H9 (cell line): ENCODE results near the gene NPB. TPM values are rescaled to one million over a fixed set of nuclear protein-coding genes. Genes with fewer than 3 reads are reported as not detected.

Experiments used
- DNase-seq: peaks from one replicate; pipeline ENCODE4 v3.0.0-alpha.2; 2017
- H2AFZ ChIP-seq: one replicate; pipeline ENCODE4 v1.6.1; 2013; ENCODE audit warnings: mild to moderate bottlenecking, low read length, control low read depth, moderate library complexity
- H2AK5ac ChIP-seq: 2 replicates; pipeline ENCODE4 v1.6.1; 2013; ENCODE audit warnings: low read length, control low read depth, mixed read lengths; ENCODE audit not compliant: insufficient read length
- H2BK120ac ChIP-seq: one replicate; pipeline ENCODE4 v1.6.1; 2013; ENCODE audit warnings: low read depth, mild to moderate bottlenecking, low read length, control low read depth, inconsistent platforms; ENCODE audit not compliant: poor library complexity, severe bottlenecking
- H2BK12ac ChIP-seq: 2 replicates; pipeline ENCODE4 v1.6.1; 2013; ENCODE audit warnings: low read length, control low read depth, mixed read lengths, low read depth; ENCODE audit not compliant: insufficient read length
- H2BK15ac ChIP-seq: 2 replicates; pipeline ENCODE4 v1.6.1; 2013; ENCODE audit warnings: low read depth, low read length, control low read depth
- H2BK20ac ChIP-seq: one replicate; pipeline ENCODE4 v1.6.1; 2013; ENCODE audit warnings: low read depth, mild to moderate bottlenecking, low read length, control low read depth, inconsistent platforms; ENCODE audit not compliant: poor library complexity, severe bottlenecking
- H2BK5ac ChIP-seq: 2 replicates; pipeline ENCODE4 v1.6.1; 2013; ENCODE audit warnings: low read length, control low read depth, mixed read lengths; ENCODE audit not compliant: insufficient read length
- H3K14ac ChIP-seq: 2 replicates; pipeline ENCODE4 v1.6.1; 2013; ENCODE audit warnings: low read length, control low read depth; ENCODE audit not compliant: insufficient read depth
- H3K18ac ChIP-seq: 2 replicates; pipeline ENCODE4 v1.6.1; 2013; ENCODE audit warnings: low read depth, mild to moderate bottlenecking, mixed read lengths, low read length, control low read depth; ENCODE audit not compliant: insufficient read length
- H3K23ac ChIP-seq: 2 replicates; pipeline ENCODE4 v1.6.1; 2013; ENCODE audit warnings: low read length, control low read depth, mixed read lengths, low read depth; ENCODE audit not compliant: insufficient read length
- H3K23me2 ChIP-seq: 2 replicates; pipeline ENCODE4 v1.6.1; 2013; ENCODE audit warnings: low read depth, mild to moderate bottlenecking, mixed read lengths, low read length, control low read depth; ENCODE audit not compliant: insufficient read length, poor library complexity, severe bottlenecking
- H3K27ac ChIP-seq: 2 replicates; pipeline ENCODE4 v1.5.1; 2013; ENCODE audit warnings: low read length, control low read depth, mixed read lengths, low read depth; ENCODE audit not compliant: insufficient read length
- H3K27me3 ChIP-seq: 2 replicates; pipeline ENCODE4 v1.6.1; 2013; ENCODE audit warnings: low read length, control low read depth, inconsistent platforms; ENCODE audit not compliant: insufficient read depth
- H3K4ac ChIP-seq: 2 replicates; pipeline ENCODE4 v1.6.1; 2013; ENCODE audit warnings: low read depth, mild to moderate bottlenecking, control low read depth, inconsistent platforms, low read length, moderate library complexity
- H3K4me1 ChIP-seq: 2 replicates; pipeline ENCODE4 v1.6.1; 2013; ENCODE audit warnings: low read length, control low read depth, inconsistent platforms; ENCODE audit not compliant: insufficient read depth
- H3K4me2 ChIP-seq: 2 replicates; pipeline ENCODE4 v1.6.1; 2013; ENCODE audit warnings: low read length, control low read depth, mixed read lengths; ENCODE audit not compliant: insufficient read length, insufficient read depth
- H3K56ac ChIP-seq: 2 replicates; pipeline ENCODE4 v1.6.1; 2013; ENCODE audit warnings: low read depth, mild to moderate bottlenecking, mixed read lengths, low read length, control low read depth; ENCODE audit not compliant: insufficient read length
- H3K79me1 ChIP-seq: 2 replicates; pipeline ENCODE4 v1.6.1; 2013; ENCODE audit warnings: low read depth, mild to moderate bottlenecking, moderate library complexity, low read length, control low read depth, inconsistent platforms; ENCODE audit not compliant: insufficient read depth, poor library complexity, severe bottlenecking
- H3K79me2 ChIP-seq: 2 replicates; pipeline ENCODE4 v1.6.1; 2013; ENCODE audit warnings: low read length, control low read depth, inconsistent platforms; ENCODE audit not compliant: insufficient read depth
- H3K9ac ChIP-seq: 2 replicates; pipeline ENCODE4 v1.6.1; 2013; ENCODE audit warnings: low read length, control low read depth, mixed read lengths; ENCODE audit not compliant: insufficient read length; ENCODE audit errors: extremely low read depth
- H3K9me3 ChIP-seq: one replicate; pipeline ENCODE4 v1.6.1; 2013; ENCODE audit warnings: low read depth, low read length, inconsistent platforms; ENCODE audit not compliant: control insufficient read depth
- H3T11ph ChIP-seq: one replicate; pipeline ENCODE4 v1.6.1; 2013; ENCODE audit warnings: mild to moderate bottlenecking, low read length, control low read depth, inconsistent platforms
- H4K20me1 ChIP-seq: one replicate; pipeline ENCODE4 v1.6.1; 2013; ENCODE audit not compliant: control insufficient read depth, insufficient read length, insufficient read depth
- H4K5ac ChIP-seq: 2 replicates; pipeline ENCODE4 v1.6.1; 2013; ENCODE audit warnings: low read depth, mild to moderate bottlenecking, mixed read lengths, low read length, control low read depth; ENCODE audit not compliant: insufficient read length
- H4K8ac ChIP-seq: replicated peaks from 2 replicates; pipeline ENCODE4 v1.6.1; 2013; ENCODE audit warnings: low read length, control low read depth, mixed read lengths, low read depth; ENCODE audit not compliant: insufficient read length
- H4K91ac ChIP-seq: 2 replicates; pipeline ENCODE4 v1.6.1; 2013; ENCODE audit warnings: low read depth, mild to moderate bottlenecking, moderate library complexity, mixed read lengths, low read length, control low read depth; ENCODE audit not compliant: insufficient read length
- H3K27ac Mint-ChIP-seq, 3 experiments: 2 replicates in 2 of 3; 3 replicates in 1 of 3; pipeline ENCODE4 v1.8.0; 2020 to 2021; ENCODE audit warnings: mixed read lengths in 3 of 3, mild to moderate bottlenecking in 1 of 3, moderate library complexity in 1 of 3
- H3K27me3 Mint-ChIP-seq: 2 replicates; pipeline ENCODE4 v1.8.0; 2021; ENCODE audit warnings: low read depth, mild to moderate bottlenecking, moderate library complexity, mixed read lengths
- H3K36me3 Mint-ChIP-seq, 3 experiments: 2 replicates in 2 of 3; 3 replicates in 1 of 3; pipeline ENCODE4 v1.8.0; 2020 to 2021; ENCODE audit warnings: low read depth in 3 of 3, mixed read lengths in 3 of 3; ENCODE audit not compliant: insufficient read depth in 1 of 3
- H3K4me1 Mint-ChIP-seq, 2 experiments: 2 replicates each; pipeline ENCODE4 v1.8.0; 2020; ENCODE audit warnings: mixed read lengths in 2 of 2
- H3K4me3 Mint-ChIP-seq, 2 experiments: 2 replicates in 1 of 2; 3 replicates in 1 of 2; pipeline ENCODE4 v1.8.0; 2020 to 2021; ENCODE audit warnings: mild to moderate bottlenecking in 2 of 2, mixed read lengths in 2 of 2, moderate library complexity in 1 of 2
- H3K9me3 Mint-ChIP-seq, 2 experiments: 2 replicates in 1 of 2; 3 replicates in 1 of 2; pipeline ENCODE4 v1.8.0; 2020; ENCODE audit warnings: mild to moderate bottlenecking in 2 of 2, mixed read lengths in 2 of 2, moderate library complexity in 1 of 2
- CTCF ChIP-seq: fragments of 200-600 bp; sonication (generic); conservative IDR thresholded peaks from 3 replicates; pipeline ENCODE4 v1.8.0; 2021; ENCODE audit warnings: antibody characterized with exemption, mild to moderate bottlenecking
- WGBS: extraction: QIAGEN DNeasy Blood & Tissue Kit; methylation state at CpG from one replicate; pipeline ENCODE4 v1.1.7; 2013; ENCODE audit warnings: missing lambda C conversion rate, low lambda C conversion rate, mixed read lengths; ENCODE audit not compliant: insufficient read length; ENCODE audit errors: extremely low coverage; 5-methylcytosine and 5-hydroxymethylcytosine counted together
- total RNA-seq: library from RNA; stranded (reverse); gene quantifications from 2 replicates; pipeline ENCODE4 v1.2.1, GENCODE V29; 2021

Gene NPB
- total RNA-seq, 1 experiment from 2014 or later, result 2.1 TPM

DNA sequence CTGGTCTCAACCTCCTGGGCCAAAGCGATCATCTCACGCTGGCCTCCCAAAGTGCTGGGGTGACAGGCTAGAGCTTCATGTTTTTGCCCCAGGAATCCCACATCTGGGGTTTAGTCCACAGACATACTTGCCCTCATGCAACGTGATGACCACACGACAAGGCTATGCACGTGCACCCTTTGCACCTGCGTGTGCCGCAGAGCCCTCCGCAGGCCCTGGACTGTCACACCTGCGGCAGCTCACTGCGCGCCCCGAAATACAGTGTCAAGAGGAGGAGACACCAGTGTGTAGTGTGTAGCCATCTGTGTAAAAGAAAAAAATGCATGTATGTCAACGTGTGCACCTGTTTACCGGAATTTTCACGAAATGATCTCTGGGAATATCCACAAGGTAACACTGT is 48.5 kb downstream of the NPB start:
- H3K14ac ChIP-seq, result no peak overlapping the region
- no peak overlapping the region for H2AK5ac ChIP-seq
- WGBS, result no CpG with 5 or more reads among the region's 15 CpGs
- no peaks in the 10 kb centered on the region for H3K23me2 ChIP-seq
- no peak overlapping the region for H3K4me2 ChIP-seq
- no peak overlapping the region for H2BK12ac ChIP-seq
- Mint-ChIP-seq H3K27me3 (peaks cover 52% of the 10 kb centered on the region), H3K27ac (no peak overlapping the region; a peak in 1 of 7 replicates), H3K9me3 (no peaks in the 10 kb centered on the region), H3K4me1 (peaks cover 2 to 9% of the 10 kb centered on the region in 2 experiments), H3K4me3 (no peak overlapping the region), H3K36me3 (no peaks in the 10 kb centered on the region)
- H4K8ac ChIP-seq, result no peak overlapping the region
- no peak overlapping the region for H4K91ac ChIP-seq
- TF ChIP-seq CTCF, result no peak
- H3K27ac ChIP-seq, result no peak overlapping the region
- H3K18ac ChIP-seq, result no peak overlapping the region
- H2BK120ac ChIP-seq, result no peak overlapping the region
- no peak overlapping the region for H2BK20ac ChIP-seq
- H2BK15ac ChIP-seq, result no peak overlapping the region
- no peaks in the 10 kb centered on the region for H3K9me3 ChIP-seq
- H3T11ph ChIP-seq, result no peak overlapping the region
- no peak overlapping the region for H3K4ac ChIP-seq
- H3K4me1 ChIP-seq, result no peaks in the 10 kb centered on the region
- H3K27me3 ChIP-seq, result no peaks in the 10 kb centered on the region
- no peak overlapping the region for H3K23ac ChIP-seq
- no peak overlapping the region for H2BK5ac ChIP-seq
- no peak overlapping the region for H2AFZ ChIP-seq
- no peak overlapping the region for H3K9ac ChIP-seq
- H4K20me1 ChIP-seq, result no peaks in the 10 kb centered on the region
- H3K79me2 ChIP-seq, result no peaks in the 10 kb centered on the region
- no peak for DNase-seq
- no peak overlapping the region for H4K5ac ChIP-seq
- no peaks in the 10 kb centered on the region for H3K79me1 ChIP-seq
- no peak overlapping the region for H3K56ac ChIP-seq
